Right lobe of liver (tissue), 4 donors: ENCODE measurements around the gene PDCD6IP.
"Not testable (repeated sequence)": the region's sequence is repeated elsewhere in the genome, so short reads cannot be mapped to it uniquely, and the experiment has no call there.

Source experiments
- POLR2A ChIP-seq: fragments of 450-650 bp; IDR thresholded peaks from one replicate; pipeline ENCODE4 v1.6.1; 2017; ENCODE audit warnings: antibody characterized with exemption, mild to moderate bottlenecking
- TF ChIP-seq, protein P1 (sequence below), 4 donors: fragments of 200-600 bp in 3 of 4; fragments of 450-650 bp in 1 of 4; IDR thresholded peaks; one replicate each; pipeline versions ENCODE4 v1.5.1 to v1.8.0; 2016 to 2022; ENCODE audit warnings: antibody characterized with exemption in 4 of 4, mild to moderate bottlenecking in 2 of 4
- donor health status: DM: no; HTN: no; CAD: no.
- donor health status: DM: no; HTN: no; CAD: no.
- donor health status: DM: no; HTN: yes; CAD: no.

GRCh38 chr3:33837182-33837581 lies 38.8 kb downstream of the PDCD6IP start:
- TF ChIP-seq POLR2A, result not testable (repeated sequence)
- TF ChIP-seq, protein P1, sequence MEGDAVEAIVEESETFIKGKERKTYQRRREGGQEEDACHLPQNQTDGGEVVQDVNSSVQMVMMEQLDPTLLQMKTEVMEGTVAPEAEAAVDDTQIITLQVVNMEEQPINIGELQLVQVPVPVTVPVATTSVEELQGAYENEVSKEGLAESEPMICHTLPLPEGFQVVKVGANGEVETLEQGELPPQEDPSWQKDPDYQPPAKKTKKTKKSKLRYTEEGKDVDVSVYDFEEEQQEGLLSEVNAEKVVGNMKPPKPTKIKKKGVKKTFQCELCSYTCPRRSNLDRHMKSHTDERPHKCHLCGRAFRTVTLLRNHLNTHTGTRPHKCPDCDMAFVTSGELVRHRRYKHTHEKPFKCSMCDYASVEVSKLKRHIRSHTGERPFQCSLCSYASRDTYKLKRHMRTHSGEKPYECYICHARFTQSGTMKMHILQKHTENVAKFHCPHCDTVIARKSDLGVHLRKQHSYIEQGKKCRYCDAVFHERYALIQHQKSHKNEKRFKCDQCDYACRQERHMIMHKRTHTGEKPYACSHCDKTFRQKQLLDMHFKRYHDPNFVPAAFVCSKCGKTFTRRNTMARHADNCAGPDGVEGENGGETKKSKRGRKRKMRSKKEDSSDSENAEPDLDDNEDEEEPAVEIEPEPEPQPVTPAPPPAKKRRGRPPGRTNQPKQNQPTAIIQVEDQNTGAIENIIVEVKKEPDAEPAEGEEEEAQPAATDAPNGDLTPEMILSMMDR (IDR thresholded peaks at IDR 0.05), result not testable (repeated sequence)
